K562 (cell line): ENCODE data around the gene AAR2. TPM values are rescaled to one million over a fixed set of nuclear protein-coding genes. Genes with fewer than 3 reads are reported as not detected.

ENCODE experiments used
- GTF2E2 ChIP-seq: fragments of 200-800 bp; sonication (Bioruptor generic); IDR thresholded peaks from 2 replicates; pipeline ENCODE4 v1.6.1; 2016; ENCODE audit warnings: missing genetic modification characterization, missing compliant biosample characterization
- JUNB ChIP-seq: fragments of 450-650 bp; formaldehyde crosslinking; conservative IDR thresholded peaks from 2 replicates; pipeline ENCODE4 v1.4.0; 2020; ENCODE audit warnings: mild to moderate bottlenecking
- KAT8 ChIP-seq: fragments of 450-650 bp; IDR thresholded peaks from 2 replicates; pipeline ENCODE4 v1.6.1; 2016; ENCODE audit warnings: low read depth, mild to moderate bottlenecking
- NR2C1 ChIP-seq, 2 experiments: fragments of 450-650 bp; IDR thresholded peaks; 2 replicates each; pipeline ENCODE4 v1.6.1; 2017; ENCODE audit warnings: mild to moderate bottlenecking in 2 of 2, antibody characterized with exemption in 1 of 2, inconsistent platforms in 1 of 2, missing compliant biosample characterization in 1 of 2, missing genetic modification characterization in 1 of 2
- RCOR1 ChIP-seq, 2 experiments: IDR thresholded peaks; 2 replicates each; pipeline ENCODE4 v1.6.1; 2012; ENCODE audit warnings: low read depth in 2 of 2, low read length in 2 of 2, borderline replicate concordance in 1 of 2, improper control_type of control experiment in 1 of 2
- TOE1 ChIP-seq, 2 experiments: fragments of 450-650 bp in 1 of 2; sonication (generic) in 1 of 2; formaldehyde crosslinking in 1 of 2; IDR thresholded peaks; 2 replicates each; pipeline versions ENCODE4 v1.7.1 to v1.8.0; 2016 to 2022; ENCODE audit warnings: borderline replicate concordance in 2 of 2, mild to moderate bottlenecking in 2 of 2, antibody characterized with exemption in 1 of 2, inconsistent platforms in 1 of 2, low read depth in 1 of 2, missing genetic modification reagents in 1 of 2, moderate library complexity in 1 of 2
- ZSCAN32 ChIP-seq: fragments of 450-650 bp; formaldehyde crosslinking; IDR thresholded peaks from 2 replicates; pipeline ENCODE4 v1.4.0; 2020; ENCODE audit warnings: mild to moderate bottlenecking, moderate library complexity
- polyA plus RNA-seq, 8 experiments: library from polyadenylated mRNA; depleted of rRNA in 4 of 8; stranded (reverse) in 5 of 8; unstranded in 3 of 8; fragments of >200 nt; fragmentation: Nextera tagmentation in 2 of 8; fragmentation: Illumina TruSeq in 1 of 8; extraction: Ambion mirVana in 2 of 8; extraction: Trizol in 1 of 8; gene quantifications; 2 replicates each; pipeline versions ENCODE4 v1.2.1 to v1.2.3, GENCODE V29; 2011 to 2014; ENCODE audit warnings: inconsistent platforms in 1 of 8, missing spikeins in 1 of 8
- total RNA-seq, 7 experiments: library from RNA; depleted of rRNA in 6 of 7; stranded (reverse); fragments of >200 nt in 6 of 7; fragmentation: Illumina TruSeq in 2 of 7; extraction: Trizol in 2 of 7; gene quantifications; 2 replicates each; pipeline versions ENCODE4 v1.2.1 to v1.2.3, GENCODE V29; 2011 to 2021; ENCODE audit warnings: low replicate concordance in 1 of 7
- TF ChIP-seq, protein P1 (sequence below): fragments of 450-650 bp; IDR thresholded peaks from 2 replicates; pipeline ENCODE4 v1.6.1; 2018; ENCODE audit not compliant: partially characterized antibody
- TF ChIP-seq, protein P2 (sequence below), 3 experiments: fragments of 200-800 bp in 1 of 3; sonication (Bioruptor generic) in 1 of 3; sonication (generic) in 1 of 3; formaldehyde crosslinking in 1 of 3; IDR thresholded peaks; 2 replicates each; pipeline versions ENCODE4 v1.6.1 to v1.8.0; 2016 to 2022; ENCODE audit warnings: mild to moderate bottlenecking in 2 of 3, missing compliant biosample characterization in 2 of 3, missing genetic modification characterization in 2 of 3, missing genetic modification reagents in 1 of 3
- TF ChIP-seq, protein P3 (sequence below): sonication (generic); formaldehyde crosslinking; IDR thresholded peaks from 2 replicates; pipeline ENCODE4 v1.8.1; 2023; ENCODE audit warnings: mild to moderate bottlenecking, missing genetic modification reagents
- TF ChIP-seq, protein P4 (sequence below): fragments of 150-350 bp; conservative IDR thresholded peaks from 2 replicates; pipeline ENCODE4 v1.6.1; 2014; ENCODE audit warnings: low read length
- TF ChIP-seq, protein P5 (sequence below): fragments of 450-650 bp; formaldehyde crosslinking; IDR thresholded peaks from 2 replicates; pipeline ENCODE4 v1.4.0; 2020; ENCODE audit warnings: mild to moderate bottlenecking, moderate library complexity

AAR2 gene
- total and polyA plus RNA-seq, 9 of the 15 experiments (the other 6 are each of a cell fraction or from before 2014, with no cell fraction given), result 6.5 to 36.2 (median 24.7) TPM

DNA sequence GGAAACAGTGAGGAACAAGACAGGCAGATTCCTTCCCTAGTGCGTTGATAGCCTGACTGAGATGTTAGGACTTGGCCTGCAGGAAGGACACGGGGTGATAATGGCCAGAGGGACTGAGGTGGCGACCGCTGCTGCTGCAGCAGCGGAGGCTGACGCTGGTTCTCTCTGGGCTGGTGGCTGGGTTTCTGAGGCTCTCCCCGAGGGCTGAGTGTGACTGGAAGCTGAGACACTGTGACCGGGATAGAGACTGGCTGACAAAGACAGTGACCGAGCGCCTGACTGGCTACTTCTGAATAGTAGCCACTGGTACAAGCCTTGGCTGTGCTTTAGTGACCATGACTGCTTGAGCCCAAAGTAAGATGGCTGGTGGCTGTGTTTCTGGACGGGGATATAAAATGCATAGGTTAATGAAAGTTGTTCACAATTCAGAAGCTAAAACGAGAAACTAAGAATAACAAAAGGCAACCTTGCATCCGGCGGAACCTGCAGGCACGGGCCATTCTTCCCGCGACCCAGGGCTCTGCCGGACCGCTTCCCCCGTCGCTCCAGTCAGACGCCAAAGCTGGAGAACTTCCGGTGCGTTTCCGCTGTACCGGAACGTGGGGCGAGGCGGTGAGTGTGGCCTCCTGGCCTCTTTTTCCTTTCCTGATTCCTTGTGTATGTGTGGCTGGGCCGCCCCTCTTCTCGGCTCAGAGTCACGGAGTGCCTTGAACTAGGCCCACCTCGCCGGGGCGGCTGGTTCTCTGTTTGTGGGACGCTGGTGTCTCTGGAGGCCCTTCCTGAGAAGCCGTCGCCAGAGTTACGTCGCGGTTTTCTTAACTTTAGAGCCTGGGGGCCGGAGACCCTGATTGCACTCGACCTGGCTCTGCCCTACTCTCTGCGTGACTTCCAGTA, at the start of gene AAR2 (continued):
- TF ChIP-seq NR2C1 (IDR thresholded peaks at IDR 0.05) (peak; percentile 94), NR2C1 (tag; IDR thresholded peaks at IDR 0.05) (peak; percentile 97), RCOR1 (IDR thresholded peaks at IDR 0.05; ENCODE audit: borderline replicate concordance in 1 of 2, low read depth in 2 of 2, low read length in 2 of 2) (peak in 1 of 2 experiments; percentile 67; a peak in 2 of 4 replicates), GTF2E2 (peak; percentile 78), ZSCAN32 (no peak), TOE1 (IDR thresholded peaks at IDR 0.05; ENCODE audit: borderline replicate concordance) (peak; percentile 77; the same call in 1 of the 2 replicates), TOE1 (CRISPR knock-in tag; IDR thresholded peaks at IDR 0.05; ENCODE audit: borderline replicate concordance, low read depth) (no peak; the same call in 1 of the 2 replicates), KAT8 (peak; percentile 66; the same call in 1 of the 2 replicates), JUNB (no peak)
- TF ChIP-seq, protein P1, sequence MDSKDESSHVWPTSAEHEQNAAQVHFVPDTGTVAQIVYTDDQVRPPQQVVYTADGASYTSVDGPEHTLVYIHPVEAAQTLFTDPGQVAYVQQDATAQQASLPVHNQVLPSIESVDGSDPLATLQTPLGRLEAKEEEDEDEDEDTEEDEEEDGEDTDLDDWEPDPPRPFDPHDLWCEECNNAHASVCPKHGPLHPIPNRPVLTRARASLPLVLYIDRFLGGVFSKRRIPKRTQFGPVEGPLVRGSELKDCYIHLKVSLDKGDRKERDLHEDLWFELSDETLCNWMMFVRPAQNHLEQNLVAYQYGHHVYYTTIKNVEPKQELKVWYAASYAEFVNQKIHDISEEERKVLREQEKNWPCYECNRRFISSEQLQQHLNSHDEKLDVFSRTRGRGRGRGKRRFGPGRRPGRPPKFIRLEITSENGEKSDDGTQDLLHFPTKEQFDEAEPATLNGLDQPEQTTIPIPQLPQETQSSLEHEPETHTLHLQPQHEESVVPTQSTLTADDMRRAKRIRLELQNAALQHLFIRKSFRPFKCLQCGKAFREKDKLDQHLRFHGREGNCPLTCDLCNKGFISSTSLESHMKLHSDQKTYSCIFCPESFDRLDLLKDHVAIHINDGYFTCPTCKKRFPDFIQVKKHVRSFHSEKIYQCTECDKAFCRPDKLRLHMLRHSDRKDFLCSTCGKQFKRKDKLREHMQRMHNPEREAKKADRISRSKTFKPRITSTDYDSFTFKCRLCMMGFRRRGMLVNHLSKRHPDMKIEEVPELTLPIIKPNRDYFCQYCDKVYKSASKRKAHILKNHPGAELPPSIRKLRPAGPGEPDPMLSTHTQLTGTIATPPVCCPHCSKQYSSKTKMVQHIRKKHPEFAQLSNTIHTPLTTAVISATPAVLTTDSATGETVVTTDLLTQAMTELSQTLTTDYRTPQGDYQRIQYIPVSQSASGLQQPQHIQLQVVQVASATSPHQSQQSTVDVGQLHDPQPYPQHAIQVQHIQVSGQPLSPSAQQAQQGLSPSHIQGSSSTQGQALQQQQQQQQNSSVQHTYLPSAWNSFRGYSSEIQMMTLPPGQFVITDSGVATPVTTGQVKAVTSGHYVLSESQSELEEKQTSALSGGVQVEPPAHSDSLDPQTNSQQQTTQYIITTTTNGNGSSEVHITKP, result peak; percentile 18
- TF ChIP-seq, protein P2, sequence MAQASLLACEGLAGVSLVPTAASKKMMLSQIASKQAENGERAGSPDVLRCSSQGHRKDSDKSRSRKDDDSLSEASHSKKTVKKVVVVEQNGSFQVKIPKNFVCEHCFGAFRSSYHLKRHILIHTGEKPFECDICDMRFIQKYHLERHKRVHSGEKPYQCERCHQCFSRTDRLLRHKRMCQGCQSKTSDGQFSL (CRISPR knock-in tag; IDR thresholded peaks at IDR 0.05), result no peak
- TF ChIP-seq, protein P2 (tag; IDR thresholded peaks at IDR 0.05), result no peak
- TF ChIP-seq, protein P3, sequence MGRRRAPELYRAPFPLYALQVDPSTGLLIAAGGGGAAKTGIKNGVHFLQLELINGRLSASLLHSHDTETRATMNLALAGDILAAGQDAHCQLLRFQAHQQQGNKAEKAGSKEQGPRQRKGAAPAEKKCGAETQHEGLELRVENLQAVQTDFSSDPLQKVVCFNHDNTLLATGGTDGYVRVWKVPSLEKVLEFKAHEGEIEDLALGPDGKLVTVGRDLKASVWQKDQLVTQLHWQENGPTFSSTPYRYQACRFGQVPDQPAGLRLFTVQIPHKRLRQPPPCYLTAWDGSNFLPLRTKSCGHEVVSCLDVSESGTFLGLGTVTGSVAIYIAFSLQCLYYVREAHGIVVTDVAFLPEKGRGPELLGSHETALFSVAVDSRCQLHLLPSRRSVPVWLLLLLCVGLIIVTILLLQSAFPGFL (CRISPR knock-in tag), result no peak
- TF ChIP-seq, protein P4, sequence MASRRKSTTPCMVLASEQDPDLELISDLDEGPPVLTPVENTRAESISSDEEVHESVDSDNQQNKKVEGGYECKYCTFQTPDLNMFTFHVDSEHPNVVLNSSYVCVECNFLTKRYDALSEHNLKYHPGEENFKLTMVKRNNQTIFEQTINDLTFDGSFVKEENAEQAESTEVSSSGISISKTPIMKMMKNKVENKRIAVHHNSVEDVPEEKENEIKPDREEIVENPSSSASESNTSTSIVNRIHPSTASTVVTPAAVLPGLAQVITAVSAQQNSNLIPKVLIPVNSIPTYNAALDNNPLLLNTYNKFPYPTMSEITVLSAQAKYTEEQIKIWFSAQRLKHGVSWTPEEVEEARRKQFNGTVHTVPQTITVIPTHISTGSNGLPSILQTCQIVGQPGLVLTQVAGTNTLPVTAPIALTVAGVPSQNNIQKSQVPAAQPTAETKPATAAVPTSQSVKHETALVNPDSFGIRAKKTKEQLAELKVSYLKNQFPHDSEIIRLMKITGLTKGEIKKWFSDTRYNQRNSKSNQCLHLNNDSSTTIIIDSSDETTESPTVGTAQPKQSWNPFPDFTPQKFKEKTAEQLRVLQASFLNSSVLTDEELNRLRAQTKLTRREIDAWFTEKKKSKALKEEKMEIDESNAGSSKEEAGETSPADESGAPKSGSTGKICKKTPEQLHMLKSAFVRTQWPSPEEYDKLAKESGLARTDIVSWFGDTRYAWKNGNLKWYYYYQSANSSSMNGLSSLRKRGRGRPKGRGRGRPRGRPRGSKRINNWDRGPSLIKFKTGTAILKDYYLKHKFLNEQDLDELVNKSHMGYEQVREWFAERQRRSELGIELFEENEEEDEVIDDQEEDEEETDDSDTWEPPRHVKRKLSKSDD, result peak; percentile 69; the same call in 1 of the 2 replicates
- TF ChIP-seq, protein P5, sequence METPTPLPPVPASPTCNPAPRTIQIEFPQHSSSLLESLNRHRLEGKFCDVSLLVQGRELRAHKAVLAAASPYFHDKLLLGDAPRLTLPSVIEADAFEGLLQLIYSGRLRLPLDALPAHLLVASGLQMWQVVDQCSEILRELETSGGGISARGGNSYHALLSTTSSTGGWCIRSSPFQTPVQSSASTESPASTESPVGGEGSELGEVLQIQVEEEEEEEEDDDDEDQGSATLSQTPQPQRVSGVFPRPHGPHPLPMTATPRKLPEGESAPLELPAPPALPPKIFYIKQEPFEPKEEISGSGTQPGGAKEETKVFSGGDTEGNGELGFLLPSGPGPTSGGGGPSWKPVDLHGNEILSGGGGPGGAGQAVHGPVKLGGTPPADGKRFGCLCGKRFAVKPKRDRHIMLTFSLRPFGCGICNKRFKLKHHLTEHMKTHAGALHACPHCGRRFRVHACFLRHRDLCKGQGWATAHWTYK (CRISPR knock-in tag), result no peak
